HUES48 (cell line): ENCODE measurements around the gene DCDC1.

ENCODE experiments used
- H3K27ac ChIP-seq: one replicate; pipeline ENCODE4 v1.7.0; 2013; ENCODE audit warnings: low read depth, low read length, inconsistent platforms
- H3K27me3 ChIP-seq: 2 replicates; pipeline ENCODE4 v1.6.1; 2013; ENCODE audit warnings: mild to moderate bottlenecking, low read length; ENCODE audit not compliant: control insufficient read depth, insufficient read depth
- H3K36me3 ChIP-seq: 2 replicates; pipeline ENCODE4 v1.6.1; 2013; ENCODE audit warnings: low read length; ENCODE audit not compliant: control insufficient read depth, insufficient read depth
- H3K4me1 ChIP-seq: 2 replicates; pipeline ENCODE4 v1.6.1; 2013; ENCODE audit warnings: mild to moderate bottlenecking, low read length; ENCODE audit not compliant: control insufficient read depth, insufficient read depth
- H3K4me3 ChIP-seq: 2 replicates; pipeline ENCODE4 v1.5.1; 2013; ENCODE audit warnings: mild to moderate bottlenecking, low read depth, low read length
- H3K9ac ChIP-seq: 2 replicates; pipeline ENCODE4 v1.6.1; 2013; ENCODE audit warnings: mild to moderate bottlenecking, low read depth, low read length, moderate library complexity
- H3K9me3 ChIP-seq: 2 replicates; pipeline ENCODE4 v1.6.1; 2013; ENCODE audit warnings: low read length; ENCODE audit not compliant: control insufficient read depth, insufficient read depth

The DCDC1 gene, protein sequence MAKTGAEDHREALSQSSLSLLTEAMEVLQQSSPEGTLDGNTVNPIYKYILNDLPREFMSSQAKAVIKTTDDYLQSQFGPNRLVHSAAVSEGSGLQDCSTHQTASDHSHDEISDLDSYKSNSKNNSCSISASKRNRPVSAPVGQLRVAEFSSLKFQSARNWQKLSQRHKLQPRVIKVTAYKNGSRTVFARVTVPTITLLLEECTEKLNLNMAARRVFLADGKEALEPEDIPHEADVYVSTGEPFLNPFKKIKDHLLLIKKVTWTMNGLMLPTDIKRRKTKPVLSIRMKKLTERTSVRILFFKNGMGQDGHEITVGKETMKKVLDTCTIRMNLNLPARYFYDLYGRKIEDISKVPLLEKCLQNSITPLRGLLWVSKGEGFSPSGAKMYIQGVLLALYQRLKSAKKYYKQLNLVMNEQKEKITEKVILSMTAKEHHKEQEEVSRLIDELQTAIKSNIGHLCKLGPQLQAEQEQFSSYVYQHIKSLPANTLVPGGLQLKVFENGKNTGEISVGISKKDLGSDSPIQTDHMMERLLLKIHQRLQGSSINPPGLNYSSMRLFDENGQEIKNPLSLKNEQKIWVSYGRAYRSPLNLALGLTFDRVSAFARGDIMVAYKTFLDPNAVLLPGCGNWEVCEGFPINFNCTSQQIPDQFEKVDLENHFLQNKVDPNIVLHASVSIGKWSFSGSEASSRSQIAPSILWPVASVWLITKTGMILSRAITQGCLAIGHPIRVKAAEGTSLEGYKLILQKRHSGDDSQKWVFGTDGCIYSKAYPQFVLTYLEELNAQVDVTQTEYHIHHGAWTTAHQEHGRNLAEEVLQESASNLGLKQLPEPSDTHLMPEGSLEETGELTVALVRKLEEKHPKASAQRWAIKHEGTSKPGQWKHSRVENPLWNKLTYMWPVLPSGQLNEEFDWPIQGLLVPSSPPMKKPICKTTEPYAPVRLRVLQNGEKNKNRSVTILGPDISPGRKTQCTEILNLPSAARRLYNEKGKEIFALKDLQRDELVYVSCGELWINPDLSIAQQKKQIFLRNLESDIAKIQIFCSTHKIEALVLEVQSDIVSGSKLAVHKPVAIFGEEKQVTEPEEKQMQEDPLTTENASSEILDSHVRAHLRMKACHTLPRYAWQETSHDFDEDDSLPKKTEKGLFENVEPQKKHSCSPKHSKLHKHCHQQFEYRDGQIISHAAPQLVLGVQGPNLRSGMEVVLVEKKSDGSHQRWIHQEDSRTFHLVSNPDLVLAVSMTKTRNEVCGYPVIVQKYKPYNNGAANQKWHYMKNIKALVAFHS (N-terminal part only)

GRCh38 chr11:31369348-31370329, at the start of gene DCDC1, which contains the start of gene DNAJC24:
Gene DCDC1, minus strand, starts transcription at chr11:31369739. Its CDS starts 41,459 bp downstream, at chr11:31328280.
Gene DNAJC24, plus strand, starts transcription at chr11:31369860. Its CDS starts 889 bp downstream, at chr11:31370749.
- Histone ChIP-seq H3K27ac (peak within 1 kb of the TSS; percentile 82), H3K4me3 (peak within 1 kb of the TSS; percentile 94), H3K36me3 (peaks cover 3% of the 10 kb centered on the region; the same call in 1 of the 2 replicates), H3K9ac (peak within 1 kb of the TSS; percentile 83), H3K27me3 (no peaks in the 10 kb centered on the region), H3K4me1 (0 out of 2 replicates have a peak, but pooled peaks cover 7% of the 10 kb centered on the region), H3K9me3 (no peaks in the 10 kb centered on the region)

DNA sequence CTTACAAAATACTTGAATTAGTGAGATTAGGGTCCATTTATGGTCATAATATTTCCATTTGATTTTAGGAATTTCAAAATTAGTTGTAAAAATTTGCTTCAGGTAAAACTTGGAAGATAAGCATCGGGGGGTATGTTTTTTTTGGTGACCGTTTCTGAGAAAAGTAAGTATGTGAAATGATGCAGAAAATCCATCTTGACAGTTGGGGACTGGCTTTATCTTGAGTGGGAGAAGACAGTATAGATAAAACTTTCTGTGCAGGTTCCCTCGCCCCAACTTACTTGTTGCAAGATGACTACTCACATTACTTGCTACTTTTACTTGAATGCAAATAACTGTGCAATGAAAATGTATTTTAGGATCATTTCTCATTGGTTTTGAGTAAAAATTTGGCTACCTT, 49.6 kb upstream of the DCDC1 start:
- Histone ChIP-seq H3K27ac (no peak overlapping the region), H3K4me3 (no peak overlapping the region), H3K9me3 (no peaks in the 10 kb centered on the region), H3K36me3 (no peaks in the 10 kb centered on the region), H3K9ac (no peak overlapping the region), H3K27me3 (no peaks in the 10 kb centered on the region), H3K4me1 (peaks cover 72% of the 10 kb centered on the region)

- H3K27ac ChIP-seq = peak overlapping the region; percentile 72
- no peak overlapping the region for H3K4me3 ChIP-seq
- H3K4me1 ChIP-seq = peaks cover 69% of the 10 kb centered on the region
- no peaks in the 10 kb centered on the region for H3K36me3 ChIP-seq
- H3K9me3 ChIP-seq = no peaks in the 10 kb centered on the region
- no peaks in the 10 kb centered on the region for H3K27me3 ChIP-seq
- H3K9ac ChIP-seq = no peak overlapping the region
Measured at GRCh38 chr11:31417816-31418215, 48.3 kb upstream of the DCDC1 start.

DNA sequence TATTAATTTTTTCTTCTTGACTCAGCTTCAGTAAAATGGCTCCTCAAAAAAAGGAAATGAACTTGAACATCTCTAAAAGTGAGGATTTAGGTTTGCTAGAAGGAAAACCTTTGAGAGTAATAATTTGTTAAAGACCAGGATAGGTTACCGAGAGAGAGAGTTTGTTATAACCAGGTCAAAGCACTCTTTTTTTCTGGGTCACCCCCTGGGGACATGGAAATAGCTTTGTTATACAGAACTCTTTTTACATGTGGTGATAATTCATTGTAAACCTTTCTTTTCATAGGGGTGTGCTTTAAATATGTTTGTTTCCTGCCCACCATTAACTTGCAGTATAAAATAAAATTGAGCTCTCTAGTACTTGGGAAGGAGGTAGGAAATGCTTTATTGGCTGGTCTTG, 47.8 kb upstream of the DCDC1 start:
- Histone ChIP-seq H3K9me3 (no peaks in the 10 kb centered on the region), H3K4me3 (no peak overlapping the region), H3K36me3 (no peaks in the 10 kb centered on the region), H3K4me1 (peaks cover 64% of the 10 kb centered on the region), H3K9ac (no peak overlapping the region), H3K27ac (peak overlapping the region; percentile 72), H3K27me3 (no peaks in the 10 kb centered on the region)

- H3K27me3 ChIP-seq = no peaks in the 10 kb centered on the region
Measured at GRCh38 chr11:31415435-31415834, 45.9 kb upstream of the DCDC1 start.

DNA sequence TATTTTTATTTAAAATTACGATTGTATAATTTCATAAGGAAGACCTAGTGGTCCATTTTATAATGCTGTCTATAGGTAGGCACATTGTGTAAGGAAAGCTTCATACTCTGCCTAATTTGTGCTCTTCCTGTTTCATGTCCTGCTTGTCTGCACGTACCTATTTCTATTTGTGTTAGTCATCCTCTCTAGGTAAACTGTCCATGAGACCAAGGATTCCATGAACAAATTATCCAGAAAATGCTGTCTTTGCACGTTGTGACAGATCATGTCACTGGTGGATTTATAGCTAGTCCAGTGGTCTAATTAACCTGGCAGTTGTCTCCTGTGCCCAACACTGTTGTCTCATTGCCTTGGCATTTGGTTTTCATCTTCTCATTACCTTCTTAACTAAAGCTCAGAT, 44.8 kb upstream of the DCDC1 start:
- no peaks in the 10 kb centered on the region for H3K36me3 ChIP-seq
- no peak overlapping the region for H3K27ac ChIP-seq
- H3K4me1 ChIP-seq = peaks cover 34% of the 10 kb centered on the region
- no peaks in the 10 kb centered on the region for H3K9me3 ChIP-seq
- no peaks in the 10 kb centered on the region for H3K27me3 ChIP-seq
- H3K4me3 ChIP-seq = no peak overlapping the region
- H3K9ac ChIP-seq = no peak overlapping the region

More at GRCh38 chr11:31415435-31415834, 45.9 kb upstream of the DCDC1 start:
- Histone ChIP-seq H3K4me1 (peaks cover 45% of the 10 kb centered on the region), H3K9ac (no peak overlapping the region), H3K27ac (no peak overlapping the region), H3K4me3 (no peak overlapping the region), H3K36me3 (no peaks in the 10 kb centered on the region), H3K9me3 (no peaks in the 10 kb centered on the region)

DNA sequence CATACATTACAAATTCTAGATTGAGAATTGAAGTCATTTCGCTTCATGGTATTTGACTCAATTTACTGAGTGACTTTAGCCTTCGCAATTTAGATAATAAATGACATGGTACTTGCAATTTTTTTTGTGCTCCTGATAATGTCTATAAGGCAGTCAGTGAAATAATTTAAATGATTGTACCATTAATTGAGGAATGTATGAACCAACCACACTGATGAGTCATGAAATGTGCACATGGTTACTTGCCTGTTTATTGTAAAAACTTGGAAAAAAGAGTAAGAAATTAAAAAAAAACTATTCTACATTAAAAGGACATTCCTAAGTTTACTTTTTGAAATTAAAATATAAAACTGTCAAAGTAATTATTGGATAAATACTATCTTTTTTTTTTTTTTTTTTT, 43.4 kb upstream of the DCDC1 start:
- no peaks in the 10 kb centered on the region for H3K9me3 ChIP-seq
- no peak overlapping the region for H3K27ac ChIP-seq
- H3K9ac ChIP-seq = no peak overlapping the region
- H3K4me3 ChIP-seq = no peak overlapping the region
- peaks cover 20% of the 10 kb centered on the region for H3K4me1 ChIP-seq
- no peaks in the 10 kb centered on the region for H3K36me3 ChIP-seq
- no peaks in the 10 kb centered on the region for H3K27me3 ChIP-seq

DNA sequence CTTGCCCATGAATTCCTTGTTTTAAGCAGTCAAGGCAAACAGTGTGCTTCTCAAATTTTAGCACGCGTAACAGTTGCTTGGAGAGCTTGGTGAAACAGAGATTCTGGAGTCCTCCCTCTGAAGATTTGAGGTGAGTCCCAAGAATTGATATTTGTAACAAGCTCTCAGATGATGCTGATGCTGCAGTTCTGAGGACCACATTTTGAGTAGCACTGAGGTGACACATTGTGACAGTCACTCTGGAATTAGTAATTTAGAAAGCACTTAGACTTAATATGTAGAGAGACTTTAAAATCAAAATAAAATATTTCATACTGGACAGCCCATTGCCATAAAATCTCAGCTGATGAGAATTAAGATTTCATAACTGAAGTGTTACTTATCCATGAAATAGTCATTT, 38.7 kb upstream of the DCDC1 start:
- Histone ChIP-seq H3K4me1 (no peaks in the 10 kb centered on the region), H3K9me3 (no peaks in the 10 kb centered on the region), H3K36me3 (no peaks in the 10 kb centered on the region), H3K9ac (no peak overlapping the region), H3K4me3 (no peak overlapping the region), H3K27me3 (no peaks in the 10 kb centered on the region), H3K27ac (no peak overlapping the region)

- H3K9ac ChIP-seq = no peak overlapping the region
- H3K4me1 ChIP-seq = no peaks in the 10 kb centered on the region
- no peaks in the 10 kb centered on the region for H3K9me3 ChIP-seq
- no peaks in the 10 kb centered on the region for H3K36me3 ChIP-seq
- no peaks in the 10 kb centered on the region for H3K27me3 ChIP-seq
- H3K27ac ChIP-seq = no peak overlapping the region
- H3K4me3 ChIP-seq = no peak overlapping the region
Measured at GRCh38 chr11:31404614-31405013, 35.1 kb upstream of the DCDC1 start.
